ENCODE results near the gene GOLGA8R. TPM values are rescaled to one million over a fixed set of nuclear protein-coding genes. Genes with fewer than 3 reads are reported as not detected.
"Not testable (repeated sequence)": the region's sequence is repeated elsewhere in the genome, so short reads cannot be mapped to it uniquely, and the experiment has no call there.

Gene GOLGA8R, protein sequence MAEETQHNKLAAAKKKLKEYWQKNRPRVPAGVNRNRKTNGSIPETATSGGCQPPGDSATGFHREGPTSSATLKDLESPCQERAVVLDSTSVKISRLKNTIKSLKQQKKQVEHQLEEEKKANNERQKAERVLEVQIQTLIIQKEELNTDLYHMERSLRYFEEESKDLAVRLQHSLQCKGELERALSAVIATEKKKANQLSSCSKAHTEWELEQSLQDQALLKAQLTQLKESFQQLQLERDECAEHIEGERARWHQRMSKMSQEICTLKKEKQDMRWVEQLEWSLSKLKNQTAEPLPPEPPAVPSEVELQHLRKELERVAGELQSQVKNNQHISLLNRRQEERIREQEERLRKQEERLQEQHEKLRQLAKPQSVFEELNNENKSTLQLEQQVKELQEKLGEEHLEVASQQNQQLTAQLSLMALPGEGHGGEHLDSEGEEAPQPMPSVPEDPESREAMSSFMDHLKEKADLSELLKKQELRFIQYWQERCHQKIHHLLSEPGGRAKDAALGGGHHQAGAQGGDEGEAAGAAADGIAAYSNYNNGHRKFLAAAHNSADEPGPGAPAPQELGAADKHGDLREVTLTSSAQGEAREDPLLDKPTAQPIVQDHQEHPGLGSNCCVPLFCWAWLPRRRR
- 3.8 TPM for total RNA-seq (2013)
- 1 to 10 TPM in 1 of 3 donors, under 1 TPM in 1, not detected in 1; 0.21 to 2.9 TPM for polyA plus RNA-seq
- 1.4 and 1.7 TPM in 2 replicates for polyA minus RNA-seq
- total RNA-seq = 0 to 1.1 (median 0.46) reads per million in 11 experiments

GRCh38 chr15:30414160-30414559 is at the start of gene GOLGA8R:
GOLGA8R (minus strand) TSS chr15:30414260; CDS start chr15:30414162, 98 bp downstream.
- H3K27ac ChIP-seq (ENCODE audit: low read depth in 1 of 2, low read length in 2 of 2); H3K9ac ChIP-seq (ENCODE audit: insufficient read depth, low read length, poor library complexity, severe bottlenecking); H3K27me3 Mint-ChIP-seq (ENCODE audit: low read depth in 3 of 3); H2AFZ ChIP-seq (ENCODE audit: insufficient read depth, low read depth, low read length, poor library complexity, severe bottlenecking); H3K4me1 ChIP-seq (ENCODE audit: control insufficient read depth in 1 of 2, insufficient read depth in 2 of 2, low read length in 2 of 2); H3K9me3 ChIP-seq (replicated peaks in 1 of 2; ENCODE audit: control insufficient read depth in 1 of 2, insufficient read depth in 1 of 2, low read length in 2 of 2); H3K4me3 ChIP-seq (replicated peaks in 1 of 3; ENCODE audit: low read depth in 2 of 3, low read length in 3 of 3); H3K36me3 ChIP-seq (replicated peaks in 1 of 2; ENCODE audit: control insufficient read depth in 1 of 2, insufficient read depth in 2 of 2, low read length in 2 of 2); H3K36me3 Mint-ChIP-seq; intact Hi-C loops (cut with micrococcal nuclease); H3K4me1 Mint-ChIP-seq; H4K20me1 ChIP-seq (ENCODE audit: insufficient read depth, low read length); H3K4me3 Mint-ChIP-seq; H3K27me3 ChIP-seq (ENCODE audit: control insufficient read depth in 2 of 2, insufficient read depth in 2 of 2, low read length in 2 of 2); H3K27ac Mint-ChIP-seq; H3K79me2 ChIP-seq (ENCODE audit: insufficient read depth, low read length); DNase-seq; H3K4me2 ChIP-seq (replicated peaks; ENCODE audit: extremely low read depth, low read length, poor library complexity, severe bottlenecking); H3K9me3 Mint-ChIP-seq: not testable (repeated sequence)
- WGBS (ENCODE audit: insufficient coverage) = no CpG with 5 or more reads among the region's 7 CpGs

- H3K4me3 Mint-ChIP-seq; H3K9ac ChIP-seq (ENCODE audit: insufficient read depth, low read length, poor library complexity, severe bottlenecking): not testable (repeated sequence)
- no CpG with 5 or more reads among the region's 1 CpG for WGBS (ENCODE audit: insufficient coverage)
These were observed 49.8 kb upstream of the GOLGA8R start for GRCh38 chr15:30463849-30464248.

GRCh38 chr15:30462176-30462575 is 48.1 kb upstream of the GOLGA8R start:
- H3K9ac ChIP-seq (ENCODE audit: insufficient read depth, low read length, poor library complexity, severe bottlenecking); H2AFZ ChIP-seq (ENCODE audit: insufficient read depth, low read depth, low read length, poor library complexity, severe bottlenecking); H3K9me3 Mint-ChIP-seq; H3K4me1 Mint-ChIP-seq; H3K27me3 ChIP-seq (ENCODE audit: control insufficient read depth in 2 of 2, insufficient read depth in 2 of 2, low read length in 2 of 2); H3K9me3 ChIP-seq (replicated peaks in 1 of 2; ENCODE audit: control insufficient read depth in 1 of 2, insufficient read depth in 1 of 2, low read length in 2 of 2); H3K36me3 ChIP-seq (replicated peaks in 1 of 2; ENCODE audit: control insufficient read depth in 1 of 2, insufficient read depth in 2 of 2, low read length in 2 of 2); H3K27ac ChIP-seq (ENCODE audit: low read depth in 1 of 2, low read length in 2 of 2); H4K20me1 ChIP-seq (ENCODE audit: insufficient read depth, low read length); intact Hi-C loops (cut with micrococcal nuclease); H3K4me3 ChIP-seq (replicated peaks in 1 of 3; ENCODE audit: low read depth in 2 of 3, low read length in 3 of 3); H3K4me1 ChIP-seq (ENCODE audit: control insufficient read depth in 1 of 2, insufficient read depth in 2 of 2, low read length in 2 of 2); H3K4me2 ChIP-seq (replicated peaks; ENCODE audit: extremely low read depth, low read length, poor library complexity, severe bottlenecking); H3K36me3 Mint-ChIP-seq; DNase-seq; H3K27ac Mint-ChIP-seq; H3K4me3 Mint-ChIP-seq; H3K79me2 ChIP-seq (ENCODE audit: insufficient read depth, low read length); H3K27me3 Mint-ChIP-seq (ENCODE audit: low read depth in 3 of 3): not testable (repeated sequence)
- no CpG with 5 or more reads among the region's 9 CpGs for WGBS (ENCODE audit: insufficient coverage)

More at GRCh38 chr15:30463849-30464248, 49.8 kb upstream of the GOLGA8R start:
- H3K4me2 ChIP-seq (replicated peaks; ENCODE audit: extremely low read depth, low read length, poor library complexity, severe bottlenecking); H3K9me3 ChIP-seq (replicated peaks in 1 of 2; ENCODE audit: control insufficient read depth in 1 of 2, insufficient read depth in 1 of 2, low read length in 2 of 2); H3K27ac ChIP-seq (ENCODE audit: low read depth in 1 of 2, low read length in 2 of 2); H3K9me3 Mint-ChIP-seq; H3K27ac Mint-ChIP-seq; H3K27me3 ChIP-seq (ENCODE audit: control insufficient read depth in 2 of 2, insufficient read depth in 2 of 2, low read length in 2 of 2); H3K79me2 ChIP-seq (ENCODE audit: insufficient read depth, low read length); H4K20me1 ChIP-seq (ENCODE audit: insufficient read depth, low read length); H3K4me3 ChIP-seq (replicated peaks in 1 of 3; ENCODE audit: low read depth in 2 of 3, low read length in 3 of 3); H3K36me3 Mint-ChIP-seq; H3K4me1 ChIP-seq (ENCODE audit: control insufficient read depth in 1 of 2, insufficient read depth in 2 of 2, low read length in 2 of 2); H3K4me1 Mint-ChIP-seq; H3K36me3 ChIP-seq (replicated peaks in 1 of 2; ENCODE audit: control insufficient read depth in 1 of 2, insufficient read depth in 2 of 2, low read length in 2 of 2); intact Hi-C loops (cut with micrococcal nuclease); DNase-seq; H2AFZ ChIP-seq (ENCODE audit: insufficient read depth, low read depth, low read length, poor library complexity, severe bottlenecking); H3K27me3 Mint-ChIP-seq (ENCODE audit: low read depth in 3 of 3): not testable (repeated sequence)

- H3K27me3 ChIP-seq (ENCODE audit: control insufficient read depth in 2 of 2, insufficient read depth in 2 of 2, low read length in 2 of 2); H3K4me1 Mint-ChIP-seq; H3K36me3 ChIP-seq (replicated peaks in 1 of 2; ENCODE audit: control insufficient read depth in 1 of 2, insufficient read depth in 2 of 2, low read length in 2 of 2); H3K9me3 Mint-ChIP-seq; DNase-seq; H3K9ac ChIP-seq (ENCODE audit: insufficient read depth, low read length, poor library complexity, severe bottlenecking); H3K27me3 Mint-ChIP-seq (ENCODE audit: low read depth in 3 of 3); H3K27ac ChIP-seq (ENCODE audit: low read depth in 1 of 2, low read length in 2 of 2); H3K4me2 ChIP-seq (replicated peaks; ENCODE audit: extremely low read depth, low read length, poor library complexity, severe bottlenecking); H3K79me2 ChIP-seq (ENCODE audit: insufficient read depth, low read length); H2AFZ ChIP-seq (ENCODE audit: insufficient read depth, low read depth, low read length, poor library complexity, severe bottlenecking); H3K4me3 ChIP-seq (replicated peaks in 1 of 3; ENCODE audit: low read depth in 2 of 3, low read length in 3 of 3); H3K4me3 Mint-ChIP-seq; H3K36me3 Mint-ChIP-seq; H4K20me1 ChIP-seq (ENCODE audit: insufficient read depth, low read length); H3K4me1 ChIP-seq (ENCODE audit: control insufficient read depth in 1 of 2, insufficient read depth in 2 of 2, low read length in 2 of 2); intact Hi-C loops (cut with micrococcal nuclease); H3K27ac Mint-ChIP-seq; H3K9me3 ChIP-seq (replicated peaks in 1 of 2; ENCODE audit: control insufficient read depth in 1 of 2, insufficient read depth in 1 of 2, low read length in 2 of 2): not testable (repeated sequence)
These were observed 38.6 kb upstream of the GOLGA8R start for GRCh38 chr15:30452702-30453101.
